ENCODE measurements around the gene MEI1. TPM values are rescaled to one million over a fixed set of nuclear protein-coding genes. Genes with fewer than 3 reads are reported as not detected.

Gene MEI1
- total and polyA plus RNA-seq, 2 of the 4 experiments (the other 2 are of a cell fraction) = 0.90 to 2.6 TPM

- WGBS, 2 experiments (ENCODE audit: extremely low coverage in 2 of 2, insufficient read length in 1 of 2) = 90% methylated on average over 4 of the region's 9 CpGs; no CpG with 5 or more reads in 1 of the 2 experiments
- Histone ChIP-seq H3K4me3 (ENCODE audit: insufficient read depth, low read depth, low read length) (no peak overlapping the region), H2BK5ac (ENCODE audit: low read depth, low read length, poor library complexity, severe bottlenecking) (no peak overlapping the region), H3K56ac (ENCODE audit: extremely low read depth, insufficient read depth, low read length) (no peak overlapping the region), H3K4me2 (ENCODE audit: low read depth, low read length) (no peak overlapping the region), H2AK9ac (replicated peaks; ENCODE audit: low read depth, low read length, poor library complexity) (no peak overlapping the region), H3K9ac (ENCODE audit: low read depth, low read length) (no peak overlapping the region), H3K79me1 (ENCODE audit: low read depth in 1 of 2, low read length in 2 of 2) (no peaks in the 10 kb centered on the region), H3K9me3 (ENCODE audit: control insufficient read depth, insufficient read depth, low read length) (no peaks in the 10 kb centered on the region), H3K27ac (ENCODE audit: insufficient read depth, low read length) (no peak overlapping the region), H3K27me3 (ENCODE audit: control insufficient read depth, insufficient read depth, low read length) (peaks cover 6% of the 10 kb centered on the region), H3K36me3 (ENCODE audit: control insufficient read depth, insufficient read depth, low read length) (no peaks in the 10 kb centered on the region), H2BK15ac (ENCODE audit: low read depth, low read length) (no peak overlapping the region), H2BK20ac (ENCODE audit: low read depth, low read length) (no peak overlapping the region), H3K4ac (ENCODE audit: low read depth, low read length) (no peak overlapping the region), H4K91ac (ENCODE audit: insufficient read depth, low read depth, low read length) (no peak overlapping the region), H3K23ac (ENCODE audit: low read depth, low read length) (no peak overlapping the region), H2AFZ (replicated peaks; ENCODE audit: low read length, poor library complexity) (no peak overlapping the region), H4K20me1 (ENCODE audit: insufficient read depth, low read length) (no peaks in the 10 kb centered on the region), H2AK5ac (ENCODE audit: low read depth, low read length) (no peak overlapping the region), H3K4me1 (ENCODE audit: control insufficient read depth, insufficient read depth, low read length) (no peaks in the 10 kb centered on the region), H3K14ac (replicated peaks; ENCODE audit: low read depth, low read length) (no peak overlapping the region), H3K18ac (ENCODE audit: low read depth, low read length) (no peak overlapping the region), H2BK120ac (ENCODE audit: low read depth, low read length) (no peak overlapping the region), H4K8ac (ENCODE audit: low read depth in 2 of 2, low read length in 2 of 2) (no peak overlapping the region), H3K9me1 (ENCODE audit: insufficient read depth, low read length) (no peaks in the 10 kb centered on the region), H4K5ac (ENCODE audit: low read depth, low read length) (no peak overlapping the region)
- DNase-seq = no peak
- ChIA-PET CTCF (interaction anchor here (1.2 kb wide), 1 partner anchor 13 kb away, joined by 3 read pairs; no protein-coding TSS in a partner anchor), POLR2A (ENCODE audit: unreplicated experiment) (no interaction called here)
- intact Hi-C loops (cut with micrococcal nuclease) = no loop called here
- dilution Hi-C loops (cut with HindIII; ENCODE audit: low sequenced_read_pairs, unreplicated experiment) = no loop called here
- TF ChIP-seq RFX5 (IDR thresholded peaks at IDR 0.05; ENCODE audit: low read depth, low read length) = no peak
- TF ChIP-seq MAZ (IDR thresholded peaks at IDR 0.05; ENCODE audit: borderline replicate concordance, low read depth, low read length) = no peak
- TF ChIP-seq ELK1 (IDR thresholded peaks at IDR 0.05; ENCODE audit: borderline replicate concordance, low read depth, low read length) = no peak
- TF ChIP-seq RCOR1 (IDR thresholded peaks at IDR 0.05; ENCODE audit: insufficient replicate concordance, low read length) = no peak
- TF ChIP-seq CTCF (conservative IDR thresholded peaks at IDR 0.05; ENCODE audit: low read depth, low read length) = no peak
- TF ChIP-seq USF2 (IDR thresholded peaks at IDR 0.05; ENCODE audit: low read depth, low read length) = no peak
- TF ChIP-seq CEBPB (IDR thresholded peaks at IDR 0.05; ENCODE audit: low read depth, low read length) = no peak
- TF ChIP-seq FOS (IDR thresholded peaks at IDR 0.05; ENCODE audit: low read depth, low read length) = no peak
- no peak for TF ChIP-seq SMC3 (IDR thresholded peaks at IDR 0.05; ENCODE audit: low read depth, low read length)
- no peak for TF ChIP-seq RAD21 (IDR thresholded peaks at IDR 0.05; ENCODE audit: low read length)
- TF ChIP-seq MAFK (IDR thresholded peaks at IDR 0.05; ENCODE audit: low read depth, low read length) = no peak
- TF ChIP-seq MXI1 (IDR thresholded peaks at IDR 0.05; ENCODE audit: borderline replicate concordance, low read depth, low read length) = no peak
- no peak for TF ChIP-seq BHLHE40 (IDR thresholded peaks at IDR 0.05; ENCODE audit: low read depth, low read length)
- no peak for TF ChIP-seq CHD1 (IDR thresholded peaks at IDR 0.05; ENCODE audit: low read depth, low read length)
- ATAC-seq (ENCODE audit: low read depth) = no peak
- BruUV-seq (replicated peaks) = no TSS peak
- in situ Hi-C loops (cut with MboI; ENCODE audit: low sequenced_read_pairs) = no loop called here
These were observed 3.5 kb downstream of the MEI1 start for GRCh38 chr22:41702763-41703162.
